ENCODE data around the gene SUCO.

The SUCO gene

DNA sequence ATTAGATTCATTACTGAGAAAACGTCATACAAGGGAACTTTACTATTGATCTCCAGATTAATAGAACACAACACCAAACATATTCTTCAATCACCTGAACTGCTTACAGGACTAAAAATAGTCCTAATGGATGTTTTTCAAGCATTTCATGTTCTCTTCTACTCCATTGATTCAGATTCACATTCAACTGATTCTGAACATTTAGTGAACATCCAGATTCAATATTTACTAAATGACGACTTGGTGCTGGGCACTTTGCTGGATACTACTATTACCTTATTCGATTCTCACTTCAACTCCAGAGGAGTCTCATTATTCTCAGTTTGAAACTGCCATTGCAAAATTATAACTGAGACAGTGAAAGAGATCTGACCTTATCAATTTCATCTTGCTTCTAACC is 18.8 kb upstream of the SUCO start:
- Histone ChIP-seq H3K36me3 (ENCODE audit: insufficient read depth, low read length) (no peaks in the 10 kb centered on the region), H3K27ac (ENCODE audit: low read depth, low read length) (no peak overlapping the region), H3K27me3 (ENCODE audit: insufficient read depth, low read length) (peaks cover 3% of the 10 kb centered on the region; the same call in 1 of the 2 replicates), H3K79me2 (ENCODE audit: control insufficient read depth, insufficient read depth, low read length, unreplicated experiment) (no peaks in the 10 kb centered on the region), H2AFZ (ENCODE audit: low read length, unreplicated experiment) (no peak overlapping the region), H3K4me3 (ENCODE audit: low read depth, low read length) (no peak overlapping the region), H3K4me1 (ENCODE audit: control insufficient read depth, insufficient read depth, low read length, unreplicated experiment) (no peaks in the 10 kb centered on the region)

DNA sequence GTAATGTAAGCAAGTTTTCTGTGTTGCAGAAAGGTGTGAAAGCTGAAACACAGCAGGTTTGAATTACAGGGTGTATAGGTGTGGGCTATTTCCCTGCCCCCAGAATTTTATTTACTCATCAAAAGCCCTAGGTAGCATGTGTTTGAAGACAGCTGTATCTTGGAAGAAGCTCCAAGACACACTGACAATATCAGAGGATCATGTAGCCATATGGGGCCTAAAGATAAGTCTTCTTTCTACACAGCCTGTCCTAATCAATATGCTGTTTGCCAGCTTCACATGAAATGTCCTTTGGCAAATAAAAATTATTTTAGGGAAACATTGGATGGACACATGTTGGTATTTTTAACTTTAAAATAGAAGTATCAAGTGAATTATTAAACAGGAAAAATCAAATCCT is 17.5 kb upstream of the SUCO start:
- peaks cover 3% of the 10 kb centered on the region; the same call in 1 of the 2 replicates for H3K27me3 ChIP-seq (ENCODE audit: insufficient read depth, low read length)
- H3K79me2 ChIP-seq (ENCODE audit: control insufficient read depth, insufficient read depth, low read length, unreplicated experiment) = no peaks in the 10 kb centered on the region
- no peak overlapping the region for H2AFZ ChIP-seq (ENCODE audit: low read length, unreplicated experiment)
- H3K4me3 ChIP-seq (ENCODE audit: low read depth, low read length) = no peak overlapping the region
- no peaks in the 10 kb centered on the region for H3K4me1 ChIP-seq (ENCODE audit: control insufficient read depth, insufficient read depth, low read length, unreplicated experiment)
- H3K27ac ChIP-seq (ENCODE audit: low read depth, low read length) = no peak overlapping the region
- H3K36me3 ChIP-seq (ENCODE audit: insufficient read depth, low read length) = no peaks in the 10 kb centered on the region

DNA sequence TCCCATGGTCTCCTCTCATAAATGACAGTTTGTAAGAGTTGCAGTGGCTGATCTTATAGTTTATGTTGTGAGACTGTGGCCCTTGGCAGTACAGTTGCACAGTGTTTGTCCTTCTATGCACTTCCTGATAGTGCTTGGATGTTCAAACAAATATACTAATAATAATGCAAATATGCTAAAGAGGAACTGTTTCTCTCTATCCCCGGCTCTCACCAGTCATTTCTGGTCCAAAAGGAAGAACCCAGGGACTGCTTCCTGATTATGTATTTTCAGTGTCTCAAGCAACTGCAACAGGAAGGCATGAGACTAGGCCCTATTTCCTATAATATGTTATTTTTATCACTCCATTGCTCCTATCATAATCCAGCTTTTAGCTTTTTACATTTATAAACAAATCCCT is 17.0 kb upstream of the SUCO start:
- Histone ChIP-seq H2AFZ (ENCODE audit: low read length, unreplicated experiment) (no peak overlapping the region), H3K79me2 (ENCODE audit: control insufficient read depth, insufficient read depth, low read length, unreplicated experiment) (no peaks in the 10 kb centered on the region), H3K4me3 (ENCODE audit: low read depth, low read length) (no peak overlapping the region), H3K27ac (ENCODE audit: low read depth, low read length) (no peak overlapping the region), H3K4me1 (ENCODE audit: control insufficient read depth, insufficient read depth, low read length, unreplicated experiment) (no peaks in the 10 kb centered on the region), H3K36me3 (ENCODE audit: insufficient read depth, low read length) (no peaks in the 10 kb centered on the region), H3K27me3 (ENCODE audit: insufficient read depth, low read length) (peaks cover 3% of the 10 kb centered on the region; the same call in 1 of the 2 replicates)

DNA sequence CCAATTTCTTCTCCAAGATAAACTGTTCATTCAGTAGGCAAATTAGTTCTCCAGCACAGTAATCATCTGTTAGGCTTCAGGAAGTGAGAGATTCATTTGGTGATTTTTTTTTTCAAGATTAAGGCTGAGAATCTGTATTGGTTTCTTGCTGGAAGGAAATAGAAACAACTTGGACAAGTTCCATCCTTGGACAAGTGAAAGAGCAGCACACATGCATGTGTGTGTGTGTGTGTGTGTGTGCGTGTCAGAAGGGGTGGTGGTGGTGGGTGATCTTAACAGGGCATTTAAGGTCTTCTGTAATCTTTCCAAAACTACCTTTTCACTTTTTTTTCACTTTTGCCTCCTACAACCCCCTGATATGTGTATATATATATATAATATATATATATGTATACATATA is 15.9 kb upstream of the SUCO start:
- H3K4me1 ChIP-seq (ENCODE audit: control insufficient read depth, insufficient read depth, low read length, unreplicated experiment) = no peaks in the 10 kb centered on the region
- no peak overlapping the region for H2AFZ ChIP-seq (ENCODE audit: low read length, unreplicated experiment)
- no peaks in the 10 kb centered on the region for H3K79me2 ChIP-seq (ENCODE audit: control insufficient read depth, insufficient read depth, low read length, unreplicated experiment)
- no peaks in the 10 kb centered on the region for H3K36me3 ChIP-seq (ENCODE audit: insufficient read depth, low read length)
- no peak overlapping the region for H3K4me3 ChIP-seq (ENCODE audit: low read depth, low read length)
- H3K27ac ChIP-seq (ENCODE audit: low read depth, low read length) = no peak overlapping the region
- H3K27me3 ChIP-seq (ENCODE audit: insufficient read depth, low read length) = peaks cover 3% of the 10 kb centered on the region; the same call in 1 of the 2 replicates

DNA sequence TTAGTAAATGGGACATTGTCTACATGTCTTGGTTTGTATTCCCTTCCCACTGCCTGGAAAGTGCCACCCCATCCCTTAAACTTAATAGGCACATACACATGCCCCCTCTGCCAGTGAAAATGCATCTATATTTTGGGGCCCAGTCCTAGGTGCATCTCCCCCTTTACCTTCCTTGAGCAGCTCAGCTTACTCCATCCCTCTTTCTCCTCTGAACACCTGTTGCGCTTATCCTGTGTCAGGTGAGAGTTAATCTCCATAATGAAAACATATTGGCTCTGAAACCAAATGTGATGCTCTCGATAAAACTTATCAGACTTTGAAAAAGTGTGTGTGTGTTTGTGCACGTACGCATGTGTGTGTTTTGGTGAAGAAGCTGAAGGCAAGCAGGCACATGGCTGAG is 15.4 kb upstream of the SUCO start:
- Histone ChIP-seq H3K79me2 (ENCODE audit: control insufficient read depth, insufficient read depth, low read length, unreplicated experiment) (no peaks in the 10 kb centered on the region), H3K4me3 (ENCODE audit: low read depth, low read length) (no peak overlapping the region), H3K36me3 (ENCODE audit: insufficient read depth, low read length) (no peaks in the 10 kb centered on the region), H3K27ac (ENCODE audit: low read depth, low read length) (no peak overlapping the region), H3K27me3 (ENCODE audit: insufficient read depth, low read length) (peaks cover 3% of the 10 kb centered on the region; the same call in 1 of the 2 replicates), H2AFZ (ENCODE audit: low read length, unreplicated experiment) (no peak overlapping the region), H3K4me1 (ENCODE audit: control insufficient read depth, insufficient read depth, low read length, unreplicated experiment) (no peaks in the 10 kb centered on the region)

DNA sequence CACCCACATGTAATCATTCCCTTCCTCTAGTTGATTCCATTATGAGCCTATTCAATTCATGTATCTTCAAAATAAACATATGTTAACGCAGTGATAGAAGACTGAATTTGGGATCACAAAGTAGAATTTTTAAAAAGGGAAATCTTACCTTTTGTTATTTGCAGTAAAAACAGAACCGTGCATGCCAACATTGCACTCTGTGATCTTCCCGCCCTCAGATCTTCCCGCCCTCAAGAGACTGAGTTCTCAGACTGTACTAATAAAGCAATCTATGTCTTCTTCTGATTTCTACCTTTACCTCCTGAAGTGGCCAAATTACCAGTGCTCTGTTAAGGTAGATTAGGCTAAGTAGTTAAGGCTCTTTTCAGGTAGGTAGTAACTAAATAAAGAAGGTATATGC is 3.6 kb upstream of the SUCO start:
- H3K4me3 ChIP-seq (ENCODE audit: low read depth, low read length) = no peak overlapping the region
- H2AFZ ChIP-seq (ENCODE audit: low read length, unreplicated experiment) = no peak overlapping the region
- H3K79me2 ChIP-seq (ENCODE audit: control insufficient read depth, insufficient read depth, low read length, unreplicated experiment) = peaks cover 11% of the 10 kb centered on the region
- H3K27me3 ChIP-seq (ENCODE audit: insufficient read depth, low read length) = no peaks in the 10 kb centered on the region
- H3K4me1 ChIP-seq (ENCODE audit: control insufficient read depth, insufficient read depth, low read length, unreplicated experiment) = peaks cover 11% of the 10 kb centered on the region
- H3K27ac ChIP-seq (ENCODE audit: low read depth, low read length) = no peak overlapping the region
- no peaks in the 10 kb centered on the region for H3K36me3 ChIP-seq (ENCODE audit: insufficient read depth, low read length)

DNA sequence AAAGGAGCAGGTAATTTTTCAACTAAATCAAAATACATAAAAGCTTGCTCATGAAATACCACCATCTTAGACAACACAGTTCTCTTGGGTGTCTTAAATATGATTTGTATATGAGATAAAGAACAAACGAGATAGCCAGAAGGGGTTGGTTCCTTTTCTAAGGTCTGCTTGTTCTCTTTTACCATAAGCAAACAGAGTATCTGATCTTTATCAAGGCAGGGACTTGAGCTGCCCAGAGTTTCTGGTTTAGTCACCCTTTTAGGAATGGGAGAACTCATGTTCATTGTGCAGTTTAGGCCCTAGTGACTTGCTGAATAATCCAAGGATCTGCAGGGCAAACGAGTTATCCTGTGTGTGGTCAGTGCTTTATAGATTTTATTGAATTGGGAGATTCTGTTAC is 3.0 kb upstream of the SUCO start:
- no peaks in the 10 kb centered on the region for H3K36me3 ChIP-seq (ENCODE audit: insufficient read depth, low read length)
- no peak overlapping the region for H3K4me3 ChIP-seq (ENCODE audit: low read depth, low read length)
- peaks cover 18% of the 10 kb centered on the region for H3K79me2 ChIP-seq (ENCODE audit: control insufficient read depth, insufficient read depth, low read length, unreplicated experiment)
- no peaks in the 10 kb centered on the region for H3K27me3 ChIP-seq (ENCODE audit: insufficient read depth, low read length)
- no peak overlapping the region for H3K27ac ChIP-seq (ENCODE audit: low read depth, low read length)
- peaks cover 18% of the 10 kb centered on the region for H3K4me1 ChIP-seq (ENCODE audit: control insufficient read depth, insufficient read depth, low read length, unreplicated experiment)
- no peak overlapping the region for H2AFZ ChIP-seq (ENCODE audit: low read length, unreplicated experiment)

DNA sequence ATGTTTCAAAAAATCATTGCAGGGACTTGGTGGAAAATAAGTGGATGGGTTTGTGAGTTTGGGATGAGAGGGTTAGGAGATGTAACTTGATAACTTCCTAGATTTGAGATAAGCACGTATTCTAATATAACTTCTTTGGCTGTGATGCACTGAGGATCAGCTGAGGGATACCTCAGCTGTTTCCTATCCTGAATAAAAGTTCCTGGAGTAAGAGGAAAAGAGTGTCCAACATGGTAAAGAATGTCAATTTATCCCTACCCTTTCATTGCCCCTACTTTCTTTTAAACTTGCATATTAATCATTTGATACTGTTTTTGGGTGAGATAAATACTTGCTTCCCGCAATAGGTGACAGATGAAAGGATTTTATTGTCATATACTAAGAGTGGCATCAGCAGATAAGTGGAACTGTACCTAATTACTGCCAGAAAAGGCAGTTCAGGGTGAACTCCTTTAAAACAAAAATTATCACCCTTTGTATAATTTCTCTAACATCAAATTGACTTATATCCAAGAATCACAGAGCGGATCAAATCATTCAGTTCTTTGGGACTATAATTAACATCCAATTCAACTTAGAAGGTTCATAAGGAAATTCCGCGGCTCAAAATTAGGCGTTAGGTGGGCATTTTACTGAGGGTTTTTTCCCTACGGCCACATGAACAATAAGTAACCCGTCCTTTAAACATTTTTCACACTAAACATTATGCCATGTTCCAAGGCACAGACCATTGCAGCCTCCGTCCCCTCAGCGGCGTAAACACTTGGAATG is 1.4 kb upstream of the SUCO start:
- no peaks in the 10 kb centered on the region for H3K27me3 ChIP-seq (ENCODE audit: insufficient read depth, low read length)
- H3K79me2 ChIP-seq (ENCODE audit: control insufficient read depth, insufficient read depth, low read length, unreplicated experiment) = peaks cover 34% of the 10 kb centered on the region
- H3K4me3 ChIP-seq (ENCODE audit: low read depth, low read length) = peak overlapping the region; percentile 96
- H3K27ac ChIP-seq (ENCODE audit: low read depth, low read length) = peak overlapping the region; percentile 83
- no peaks in the 10 kb centered on the region for H3K36me3 ChIP-seq (ENCODE audit: insufficient read depth, low read length)
- peaks cover 30% of the 10 kb centered on the region for H3K4me1 ChIP-seq (ENCODE audit: control insufficient read depth, insufficient read depth, low read length, unreplicated experiment)
- H2AFZ ChIP-seq (ENCODE audit: low read length, unreplicated experiment) = peak overlapping the region; percentile 90

DNA sequence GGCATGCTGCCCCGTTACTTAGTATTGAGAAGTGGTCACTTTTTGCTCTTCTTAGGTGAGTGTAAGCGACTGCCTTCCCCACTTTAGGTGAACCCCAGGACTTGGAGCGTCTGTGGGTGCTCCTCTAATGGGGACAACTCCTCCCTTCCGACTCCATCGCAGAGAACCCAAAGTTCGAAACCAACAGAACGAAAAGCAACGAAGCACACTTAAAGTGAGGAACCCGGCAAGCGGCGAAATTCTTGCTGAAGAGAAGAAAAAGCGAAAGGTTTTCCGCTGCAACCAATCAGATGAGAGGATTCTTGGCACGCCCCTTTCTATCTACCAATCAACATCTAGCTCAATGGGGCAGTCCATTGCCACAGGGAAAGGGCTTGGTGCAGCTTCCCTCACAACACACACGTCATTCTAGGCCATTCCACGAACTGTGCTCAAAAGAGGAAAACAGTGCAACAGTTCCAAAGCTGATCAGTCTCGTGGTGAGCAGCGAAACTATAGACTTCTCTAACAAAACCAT is 709 bp upstream of the SUCO start:
- Histone ChIP-seq H2AFZ (ENCODE audit: low read length, unreplicated experiment) (peak overlapping the region; percentile 90), H3K27ac (ENCODE audit: low read depth, low read length) (peak overlapping the region; percentile 83), H3K4me1 (ENCODE audit: control insufficient read depth, insufficient read depth, low read length, unreplicated experiment) (peaks cover 36% of the 10 kb centered on the region), H3K79me2 (ENCODE audit: control insufficient read depth, insufficient read depth, low read length, unreplicated experiment) (peaks cover 40% of the 10 kb centered on the region), H3K4me3 (ENCODE audit: low read depth, low read length) (peak overlapping the region; percentile 96), H3K27me3 (ENCODE audit: insufficient read depth, low read length) (no peaks in the 10 kb centered on the region), H3K36me3 (ENCODE audit: insufficient read depth, low read length) (no peaks in the 10 kb centered on the region)

DNA sequence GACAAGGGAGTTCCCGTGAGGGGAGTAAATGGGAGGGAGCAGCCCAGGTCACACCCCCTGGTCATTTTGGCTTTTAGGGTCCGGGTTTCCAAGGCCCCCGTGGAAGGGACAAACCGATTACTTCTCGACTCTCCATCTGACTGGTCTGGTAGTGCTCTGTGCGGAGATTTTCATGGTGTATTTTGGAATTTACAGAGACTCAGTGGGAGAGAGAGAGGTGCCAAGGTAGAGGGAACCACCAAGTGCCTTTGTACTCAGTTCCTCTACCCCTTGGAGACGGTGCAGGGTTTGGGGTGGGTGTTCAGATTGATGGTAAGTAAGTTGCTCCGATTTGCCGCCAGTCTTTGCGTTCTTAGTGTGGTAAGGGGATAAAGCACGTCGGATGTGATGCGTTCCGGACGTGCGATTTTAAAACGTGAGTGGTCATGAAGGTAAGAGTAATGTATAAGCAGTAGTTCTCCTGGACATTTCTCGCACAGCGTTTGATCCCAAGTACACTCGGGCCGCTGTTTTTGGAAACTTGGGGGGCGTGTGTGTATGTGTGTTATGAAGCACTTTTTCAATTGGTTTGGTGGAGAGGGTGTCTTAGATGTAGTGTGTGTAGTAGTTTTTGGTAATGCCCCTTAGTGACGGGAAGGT is 682 bp downstream of the SUCO start:
- Histone ChIP-seq H2AFZ (ENCODE audit: low read length, unreplicated experiment) (peak overlapping the region; percentile 73), H3K79me2 (ENCODE audit: control insufficient read depth, insufficient read depth, low read length, unreplicated experiment) (peaks cover 53% of the 10 kb centered on the region), H3K4me1 (ENCODE audit: control insufficient read depth, insufficient read depth, low read length, unreplicated experiment) (peaks cover 42% of the 10 kb centered on the region), H3K4me3 (ENCODE audit: low read depth, low read length) (peak overlapping the region; percentile 91), H3K27ac (ENCODE audit: low read depth, low read length) (peak overlapping the region; percentile 76), H3K36me3 (ENCODE audit: insufficient read depth, low read length) (no peaks in the 10 kb centered on the region), H3K27me3 (ENCODE audit: insufficient read depth, low read length) (no peaks in the 10 kb centered on the region)

DNA sequence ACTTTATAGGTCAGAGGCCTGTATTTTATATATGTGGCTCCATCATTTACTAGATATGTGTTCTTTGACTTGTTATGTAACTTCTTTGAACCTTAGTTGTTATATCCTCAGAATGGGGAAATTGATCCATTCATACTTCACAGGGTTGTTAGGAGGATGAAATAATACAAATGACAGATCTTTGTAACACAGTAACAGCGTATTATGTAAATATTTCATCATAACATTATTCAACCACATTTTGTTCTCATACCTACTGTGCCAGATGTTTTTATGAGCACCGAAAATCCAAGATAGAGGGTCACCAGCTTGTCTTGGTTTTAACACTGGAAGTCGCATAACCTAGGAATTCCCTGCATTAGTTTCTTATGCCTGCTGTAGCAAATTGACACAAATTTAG is 3.3 kb downstream of the SUCO start:
- Histone ChIP-seq H3K4me1 (ENCODE audit: control insufficient read depth, insufficient read depth, low read length, unreplicated experiment) (peaks cover 37% of the 10 kb centered on the region), H3K27ac (ENCODE audit: low read depth, low read length) (no peak overlapping the region), H3K79me2 (ENCODE audit: control insufficient read depth, insufficient read depth, low read length, unreplicated experiment) (peaks cover 78% of the 10 kb centered on the region)

More for the DNA sequence above, 3.3 kb downstream of the SUCO start:
- Histone ChIP-seq H2AFZ (ENCODE audit: low read length, unreplicated experiment) (no peak overlapping the region), H3K4me3 (ENCODE audit: low read depth, low read length) (no peak overlapping the region), H3K36me3 (ENCODE audit: insufficient read depth, low read length) (no peaks in the 10 kb centered on the region), H3K27me3 (ENCODE audit: insufficient read depth, low read length) (no peaks in the 10 kb centered on the region)
